Subcutaneous abdominal adipose tissue (tissue), 5 donors: ENCODE measurements around the gene MTUS2.
A peak's percentile ranks its signal among the peaks of the same experiment; 100 is the strongest.

Experiments
- H3K27ac ChIP-seq: one replicate; pipeline ENCODE4 v1.7.0; 2013; ENCODE audit warnings: low read depth, mild to moderate bottlenecking, inconsistent platforms, low read length, moderate library complexity
- H3K27me3 ChIP-seq, 5 donors: one replicate each; pipeline ENCODE4 v1.7.0; 2013; ENCODE audit warnings: low read length in 5 of 5, inconsistent platforms in 1 of 5; ENCODE audit not compliant: control insufficient read depth in 5 of 5, insufficient read depth in 4 of 5
- H3K36me3 ChIP-seq, 5 donors: one replicate each; pipeline ENCODE4 v1.7.0; 2013; ENCODE audit warnings: low read length in 5 of 5; ENCODE audit not compliant: control insufficient read depth in 5 of 5, insufficient read depth in 5 of 5
- H3K4me1 ChIP-seq, 5 donors: one replicate each; pipeline ENCODE4 v1.7.0; 2013; ENCODE audit warnings: low read length in 5 of 5, mild to moderate bottlenecking in 3 of 5, moderate library complexity in 1 of 5; ENCODE audit not compliant: control insufficient read depth in 5 of 5, insufficient read depth in 5 of 5
- H3K4me3 ChIP-seq, 5 donors: one replicate each; pipeline ENCODE4 v1.7.0; 2013; ENCODE audit warnings: low read length in 5 of 5, low read depth in 1 of 5
- H3K9ac ChIP-seq, 5 donors: one replicate each; pipeline ENCODE4 v1.7.0; 2013; ENCODE audit warnings: low read length in 5 of 5, mild to moderate bottlenecking in 4 of 5, moderate library complexity in 3 of 5
- H3K9me3 ChIP-seq, 5 donors: one replicate each; pipeline ENCODE4 v1.7.0; 2013; ENCODE audit warnings: low read length in 5 of 5; ENCODE audit not compliant: control insufficient read depth in 5 of 5
- donor health status: healthy.
- donor health status: healthy.
- donor health status: healthy.
- donor health status: healthy.
- donor health status: healthy.

Gene MTUS2

DNA sequence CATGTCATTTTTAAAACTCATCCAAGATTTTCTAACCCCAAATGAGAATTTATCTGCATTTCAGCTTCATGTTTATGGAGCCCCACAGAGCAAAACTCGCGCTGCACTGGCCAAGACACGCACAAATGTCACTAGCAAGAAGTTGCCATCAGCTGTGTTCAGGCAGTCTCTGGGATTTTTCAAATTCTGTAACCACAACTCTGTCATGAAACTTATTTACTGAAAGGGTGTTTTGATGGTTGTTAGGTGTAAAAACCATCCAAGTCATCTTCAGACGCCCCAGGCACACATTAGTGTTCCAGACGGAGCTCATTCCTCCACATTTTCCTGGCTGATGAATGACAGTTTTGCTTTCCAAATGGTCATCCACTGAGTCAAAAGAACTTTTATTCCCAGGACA, 712.0 kb downstream of the MTUS2 start:
- Histone ChIP-seq H3K36me3 (peaks cover 0 to 25% (median 12%) of the 10 kb centered on the region in 5 donors), H3K9me3 (no peaks in the 10 kb centered on the region), H3K27me3 (no peaks in the 10 kb centered on the region), H3K9ac (peak overlapping the region in 1 of 5 donors; percentile 19), H3K4me1 (peaks cover 0 to 14% (median 8%) of the 10 kb centered on the region in 5 donors), H3K27ac (no peak overlapping the region), H3K4me3 (no peak overlapping the region)

DNA sequence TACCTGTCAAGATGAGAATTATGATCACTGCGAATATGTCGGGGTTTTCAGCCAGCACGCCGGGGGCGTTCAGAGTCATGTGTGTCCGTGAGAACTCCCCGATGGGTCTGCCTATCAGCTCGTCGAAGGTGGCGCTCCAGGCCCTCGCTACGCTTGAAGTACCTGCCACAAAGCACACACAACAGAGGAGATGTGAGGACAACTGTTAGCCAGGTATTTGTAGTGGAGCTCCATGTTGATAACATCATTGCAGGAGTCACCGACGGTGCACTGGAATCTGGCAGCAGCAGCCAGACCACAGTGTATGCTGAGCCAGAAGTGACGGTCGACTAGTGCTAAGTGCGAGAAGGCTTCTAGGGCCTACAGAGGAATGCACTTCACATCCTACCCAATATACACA, 712.7 kb downstream of the MTUS2 start:
- H3K4me3 ChIP-seq = no peak overlapping the region
- no peaks in the 10 kb centered on the region for H3K27me3 ChIP-seq
- no peak overlapping the region for H3K27ac ChIP-seq
- peaks cover 0 to 19% (median 8%) of the 10 kb centered on the region in 5 donors for H3K36me3 ChIP-seq
- H3K9ac ChIP-seq = no peak overlapping the region
- H3K9me3 ChIP-seq = no peaks in the 10 kb centered on the region
- peaks cover 2 to 16% (median 11%) of the 10 kb centered on the region in 5 donors for H3K4me1 ChIP-seq

DNA sequence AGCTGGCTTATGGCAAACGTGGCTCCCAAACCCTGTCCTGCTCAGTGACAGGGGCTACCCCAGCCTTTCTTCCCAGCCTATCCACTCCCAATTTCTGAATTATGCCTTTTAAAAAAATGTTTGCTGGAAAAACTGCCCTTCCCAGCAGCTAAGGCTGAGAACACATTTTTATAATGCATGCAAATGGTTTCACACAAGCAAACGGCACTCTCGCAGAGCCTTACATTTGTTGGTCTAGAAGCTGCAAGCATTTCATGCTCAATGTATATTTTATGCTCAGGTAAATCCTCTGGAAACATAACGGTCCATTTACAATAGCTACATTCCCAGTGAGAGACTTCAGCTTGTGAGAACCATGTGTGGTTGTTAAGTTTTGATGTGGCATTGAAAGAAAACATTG, 713.9 kb downstream of the MTUS2 start:
- Histone ChIP-seq H3K36me3 (peaks cover 0 to 11% (median 3%) of the 10 kb centered on the region in 5 donors), H3K9ac (no peak overlapping the region), H3K9me3 (no peaks in the 10 kb centered on the region), H3K4me3 (no peak overlapping the region), H3K27me3 (no peaks in the 10 kb centered on the region), H3K27ac (no peak overlapping the region), H3K4me1 (peaks cover 4 to 29% (median 23%) of the 10 kb centered on the region in 5 donors)

DNA sequence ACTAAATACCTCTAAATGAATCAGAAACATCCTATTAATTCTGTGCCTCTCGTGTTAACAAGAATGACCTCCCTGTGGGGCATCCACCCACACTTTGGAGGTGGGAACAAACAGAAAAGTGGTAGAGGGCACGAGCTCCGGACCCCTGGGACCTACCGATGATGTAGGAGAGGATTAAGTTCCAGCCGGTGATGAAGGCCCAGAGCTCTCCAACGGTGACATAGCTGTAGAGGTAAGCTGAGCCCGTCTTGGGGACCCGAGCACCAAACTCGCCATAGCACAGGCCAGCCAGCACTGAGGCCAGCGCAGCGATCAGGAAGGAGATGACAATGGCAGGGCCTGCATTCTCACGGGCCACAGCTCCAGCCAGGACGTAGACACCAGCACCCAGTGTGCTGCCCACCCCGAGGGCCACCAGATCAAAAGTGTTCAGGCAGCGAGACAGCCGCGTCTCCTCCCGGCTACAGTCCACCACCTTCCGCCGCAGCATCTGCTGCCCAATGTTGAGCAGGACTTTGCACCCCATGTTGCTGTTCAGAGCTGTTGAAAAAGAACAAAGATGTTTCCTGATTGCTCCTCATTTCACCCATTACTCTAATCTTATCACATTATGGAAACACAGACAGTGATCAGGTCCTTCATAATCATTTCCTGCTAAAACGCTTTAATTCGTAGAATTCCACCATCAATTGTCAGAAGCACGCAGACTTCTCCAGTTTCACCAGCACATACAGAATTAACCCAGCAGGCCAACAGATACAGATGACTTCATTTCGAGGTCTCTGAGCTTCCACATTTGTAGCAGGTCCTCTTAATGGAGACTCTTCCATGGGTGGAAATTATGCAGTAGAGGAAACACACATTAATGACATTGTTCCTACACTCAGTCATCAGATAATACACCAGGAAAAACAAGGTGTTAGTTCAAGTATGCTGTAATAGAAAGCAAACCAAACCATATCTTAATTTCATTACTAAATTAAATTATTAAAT, 715.8 kb downstream of the MTUS2 start:
- H3K27ac ChIP-seq = no peak overlapping the region
- H3K4me3 ChIP-seq = no peak overlapping the region
- peaks cover 4 to 30% (median 23%) of the 10 kb centered on the region in 5 donors for H3K4me1 ChIP-seq
- H3K36me3 ChIP-seq = peaks cover 0 to 3% (median 0%) of the 10 kb centered on the region in 5 donors
- H3K9me3 ChIP-seq = no peaks in the 10 kb centered on the region
- H3K9ac ChIP-seq = no peak overlapping the region
- H3K27me3 ChIP-seq = no peaks in the 10 kb centered on the region

DNA sequence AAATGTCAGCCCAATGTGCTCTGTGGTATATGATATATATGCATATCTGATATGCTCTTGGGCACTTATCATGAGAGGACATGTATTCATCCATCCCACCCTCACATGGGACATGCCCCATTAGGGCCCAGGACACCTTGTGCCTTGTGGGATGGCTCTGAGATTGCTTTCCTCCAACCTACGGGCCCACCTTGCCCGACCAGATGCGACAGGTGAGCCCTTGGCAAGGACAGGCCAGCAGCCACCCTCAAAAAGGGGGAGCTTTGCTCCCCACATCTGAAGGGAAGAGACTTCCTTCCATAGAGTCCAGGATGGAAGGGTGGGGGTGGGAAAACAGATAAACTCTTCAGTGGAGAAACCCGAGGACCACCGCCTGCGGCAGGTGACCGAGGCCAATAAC, 716.7 kb downstream of the MTUS2 start:
- H3K9me3 ChIP-seq = no peaks in the 10 kb centered on the region
- peaks cover 0 to 3% (median 0%) of the 10 kb centered on the region in 5 donors for H3K36me3 ChIP-seq
- peaks cover 4 to 26% (median 21%) of the 10 kb centered on the region in 5 donors for H3K4me1 ChIP-seq
- no peaks in the 10 kb centered on the region for H3K27me3 ChIP-seq
- no peak overlapping the region for H3K4me3 ChIP-seq
- H3K27ac ChIP-seq = no peak overlapping the region
- H3K9ac ChIP-seq = no peak overlapping the region

DNA sequence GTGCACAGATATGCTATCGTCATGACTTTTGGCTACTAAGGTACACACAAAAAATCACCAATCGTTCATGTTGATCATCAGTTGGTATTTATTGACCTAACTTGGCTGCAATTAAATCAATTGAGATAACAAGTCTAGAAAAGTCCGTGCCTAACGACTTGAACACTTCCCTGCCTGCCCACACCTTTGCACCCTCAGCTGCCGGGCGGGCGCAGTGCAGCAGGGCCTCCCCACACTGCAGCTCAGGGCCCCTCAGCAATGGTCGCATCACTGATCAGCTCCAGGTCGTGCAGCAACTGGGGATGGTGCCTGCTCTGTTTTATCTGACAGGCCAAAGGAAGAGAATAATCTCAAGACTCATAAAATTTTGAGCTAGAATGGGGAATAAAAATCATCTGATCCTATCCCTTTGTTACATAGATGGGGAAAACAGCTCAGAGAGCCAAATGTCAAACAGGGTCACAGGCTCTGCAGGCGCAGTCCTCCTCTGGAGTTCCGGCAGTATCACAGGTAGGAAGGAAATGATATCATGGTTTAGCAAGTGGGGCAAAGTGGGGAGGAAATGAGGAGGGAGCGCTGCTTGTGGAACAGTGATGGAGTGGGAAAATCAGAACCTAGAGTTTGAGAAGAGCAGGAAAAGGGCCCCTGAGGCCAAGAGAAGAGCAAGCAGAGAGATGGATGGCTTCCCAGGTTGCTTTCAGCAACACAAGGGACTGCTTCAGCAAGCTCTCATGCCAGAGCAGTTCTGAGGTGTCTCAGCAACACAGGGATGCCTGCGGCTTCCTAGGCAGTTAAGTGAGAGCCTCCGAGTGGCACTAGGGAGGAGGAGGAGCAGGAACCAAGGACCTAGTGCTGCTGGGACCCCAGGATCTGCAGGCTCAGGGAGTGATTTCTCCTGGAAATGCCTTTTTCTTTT, 717.9 kb downstream of the MTUS2 start:
- no peaks in the 10 kb centered on the region for H3K9me3 ChIP-seq
- peaks cover 0 to 3% (median 0%) of the 10 kb centered on the region in 5 donors for H3K36me3 ChIP-seq
- no peak overlapping the region for H3K4me3 ChIP-seq
- H3K27me3 ChIP-seq = no peaks in the 10 kb centered on the region
- H3K27ac ChIP-seq = no peak overlapping the region
- peaks cover 4 to 22% (median 18%) of the 10 kb centered on the region in 5 donors for H3K4me1 ChIP-seq
- H3K9ac ChIP-seq = no peak overlapping the region

DNA sequence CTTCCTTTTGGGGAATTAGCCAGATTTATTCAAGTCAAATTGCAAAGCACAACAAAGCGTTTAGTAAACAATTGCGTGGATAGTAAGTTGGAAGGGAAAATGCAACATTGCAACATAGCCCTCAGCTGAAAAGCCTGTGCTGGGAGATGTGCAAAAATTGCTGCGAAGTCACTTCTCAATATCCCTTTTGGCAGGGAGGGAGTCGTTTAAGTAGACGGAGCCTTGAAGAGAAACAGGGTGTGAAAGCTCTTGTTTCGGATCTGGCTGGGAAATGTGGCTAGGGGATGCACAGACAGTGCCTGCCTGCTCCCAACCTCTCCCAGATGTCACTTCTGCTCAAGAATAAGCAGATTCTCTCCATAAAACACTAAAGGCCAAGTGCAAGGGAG, 718.5 kb downstream of the MTUS2 start:
- H3K27me3 ChIP-seq = no peaks in the 10 kb centered on the region
- no peak overlapping the region for H3K4me3 ChIP-seq
- H3K9ac ChIP-seq = no peak overlapping the region
- no peaks in the 10 kb centered on the region for H3K9me3 ChIP-seq
- H3K4me1 ChIP-seq = peaks cover 4 to 20% (median 18%) of the 10 kb centered on the region in 5 donors
- peaks cover 0 to 3% (median 0%) of the 10 kb centered on the region in 5 donors for H3K36me3 ChIP-seq
- no peak overlapping the region for H3K27ac ChIP-seq

DNA sequence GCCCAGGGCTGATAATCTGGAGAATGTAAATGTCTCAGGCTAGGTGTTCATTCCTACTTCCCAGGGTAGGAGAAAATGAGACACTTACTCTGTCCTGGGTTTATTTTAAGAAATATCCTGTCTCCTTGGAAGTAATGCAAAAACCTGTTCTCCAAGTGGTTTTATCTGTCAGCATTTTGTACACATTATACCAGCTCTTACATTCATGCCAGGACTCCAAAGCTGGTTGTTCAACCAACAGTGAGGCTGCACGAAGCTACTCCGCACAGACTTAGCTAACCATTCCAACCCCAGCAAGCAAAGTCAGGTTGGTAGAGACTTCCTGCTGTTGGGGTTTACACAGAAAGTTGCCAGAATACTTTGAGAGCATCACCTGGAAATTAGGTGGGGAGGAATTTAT, 719.7 kb downstream of the MTUS2 start:
- peaks cover 0 to 3% (median 0%) of the 10 kb centered on the region in 5 donors for H3K36me3 ChIP-seq
- peaks cover 4 to 20% (median 18%) of the 10 kb centered on the region in 5 donors for H3K4me1 ChIP-seq
- H3K27ac ChIP-seq = no peak overlapping the region

DNA sequence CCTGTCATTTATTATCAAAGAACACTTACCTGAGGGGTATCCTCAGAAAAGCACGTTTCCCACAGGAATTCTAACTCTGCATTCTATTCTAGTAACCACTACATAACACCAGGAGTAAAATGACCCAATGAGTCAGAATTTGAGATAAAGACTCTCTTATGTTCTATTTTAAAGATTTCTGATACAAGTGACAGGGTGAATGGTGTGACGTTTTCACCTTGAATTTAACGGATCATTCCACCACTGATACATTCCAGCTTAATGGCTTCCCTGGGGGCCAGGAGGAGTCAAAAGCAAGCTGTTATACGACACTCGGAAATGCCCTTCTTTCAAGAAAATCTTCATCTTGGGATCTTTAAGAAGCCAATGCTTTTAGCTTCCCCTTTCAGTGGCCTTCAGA, 720.2 kb downstream of the MTUS2 start:
- Histone ChIP-seq H3K27ac (no peak overlapping the region), H3K9ac (no peak overlapping the region), H3K36me3 (peaks cover 0 to 3% (median 0%) of the 10 kb centered on the region in 5 donors), H3K4me1 (peaks cover 4 to 20% (median 18%) of the 10 kb centered on the region in 5 donors), H3K27me3 (no peaks in the 10 kb centered on the region), H3K9me3 (no peaks in the 10 kb centered on the region), H3K4me3 (no peak overlapping the region)

More for the DNA sequence above, 719.7 kb downstream of the MTUS2 start:
- no peak overlapping the region for H3K4me3 ChIP-seq
- H3K9me3 ChIP-seq = no peaks in the 10 kb centered on the region
- H3K9ac ChIP-seq = no peak overlapping the region
- H3K27me3 ChIP-seq = no peaks in the 10 kb centered on the region
